HG03354 (cell line): ENCODE data around the gene PRKAG1.
"Not testable (repeated sequence)": the region's sequence is repeated elsewhere in the genome, so short reads cannot be mapped to it uniquely, and the experiment has no call there.

ENCODE experiments used
- ATAC-seq: cut with Tn5 transposase; IDR thresholded peaks from one replicate; pipeline ENCODE4 v1.9.1; 2021; ENCODE audit warnings: mild to moderate bottlenecking; ENCODE audit not compliant: unreplicated experiment, poor library complexity, severe bottlenecking

Gene PRKAG1

DNA sequence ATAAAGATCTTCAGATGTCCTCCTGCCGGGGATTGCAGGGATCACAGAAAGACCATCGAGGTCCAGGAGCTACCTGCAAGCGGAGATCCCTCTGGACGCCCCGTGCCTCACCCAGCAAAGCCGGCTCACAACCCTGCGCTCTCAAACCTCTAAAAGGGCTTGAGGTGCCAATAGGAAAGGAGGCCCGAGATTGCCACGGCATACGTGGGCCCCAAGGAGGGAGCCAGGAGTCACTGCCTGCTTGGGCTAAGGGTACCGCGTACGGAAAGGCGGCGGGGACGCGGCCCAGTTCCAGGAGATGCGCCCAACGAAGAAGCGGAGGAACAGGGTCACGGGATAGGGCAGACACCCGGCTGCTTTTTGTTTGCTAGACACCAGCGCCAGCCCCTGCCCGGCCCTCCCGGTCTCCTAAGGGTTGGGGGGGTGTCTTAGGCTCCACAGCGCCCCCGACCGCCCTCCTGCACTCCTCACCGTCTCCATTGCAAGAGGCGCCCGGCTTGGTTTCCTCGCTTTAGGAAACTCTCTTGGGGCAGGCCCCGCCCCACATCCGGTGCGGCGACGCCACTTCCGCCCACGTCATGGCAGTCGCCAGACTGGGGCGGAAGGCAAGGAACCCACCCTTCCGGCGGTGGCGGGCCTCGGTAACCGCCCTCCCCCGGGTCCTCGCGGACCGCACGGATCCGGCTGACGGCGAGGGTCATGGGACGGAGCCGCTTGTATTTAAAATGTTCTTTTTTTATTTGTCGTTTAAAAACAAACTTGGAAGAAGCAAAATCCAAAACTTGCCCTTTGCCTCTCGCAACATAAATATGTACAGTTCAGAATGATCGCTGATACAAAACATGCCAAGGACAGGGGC, at the start of gene PRKAG1:
PRKAG1 (minus strand) TSS at position 516 of the 859 bp plus-strand sequence; CDS start at position 480, 36 bp downstream.
- peak; percentile 91 for ATAC-seq

- no peak for ATAC-seq
These were observed 47.5 kb upstream of the PRKAG1 start for GRCh38 chr12:49066120-49066519.

GRCh38 chr12:49064767-49065152, 46.2 kb upstream of the PRKAG1 start:
- ATAC-seq = no peak

- not testable (repeated sequence) for ATAC-seq
These were observed 43.3 kb upstream of the PRKAG1 start for GRCh38 chr12:49061916-49062315.

DNA sequence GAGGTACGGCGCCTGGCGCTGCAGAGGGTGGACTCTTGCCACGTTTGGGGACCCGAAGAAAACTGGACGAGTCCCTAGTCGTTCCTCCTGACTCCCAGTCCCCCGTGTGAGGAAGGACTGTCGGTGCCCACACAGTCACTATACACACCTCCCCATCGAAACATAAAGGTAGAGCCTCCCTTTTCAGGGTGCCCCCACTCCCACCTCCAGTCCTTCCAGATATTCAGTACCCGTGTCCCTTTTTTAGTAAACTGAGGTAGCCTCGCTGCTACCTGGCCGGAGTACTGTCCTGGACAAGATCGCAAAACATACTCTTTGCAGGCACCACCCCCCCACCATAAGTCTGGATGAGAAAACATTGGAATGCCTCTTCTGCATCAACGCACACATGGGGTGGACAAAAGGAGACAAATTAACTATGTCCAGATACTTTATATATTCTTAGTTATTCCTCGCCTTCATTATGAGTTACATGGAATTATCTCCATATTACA, 42.6 kb upstream of the PRKAG1 start:
- ATAC-seq = no peak

DNA sequence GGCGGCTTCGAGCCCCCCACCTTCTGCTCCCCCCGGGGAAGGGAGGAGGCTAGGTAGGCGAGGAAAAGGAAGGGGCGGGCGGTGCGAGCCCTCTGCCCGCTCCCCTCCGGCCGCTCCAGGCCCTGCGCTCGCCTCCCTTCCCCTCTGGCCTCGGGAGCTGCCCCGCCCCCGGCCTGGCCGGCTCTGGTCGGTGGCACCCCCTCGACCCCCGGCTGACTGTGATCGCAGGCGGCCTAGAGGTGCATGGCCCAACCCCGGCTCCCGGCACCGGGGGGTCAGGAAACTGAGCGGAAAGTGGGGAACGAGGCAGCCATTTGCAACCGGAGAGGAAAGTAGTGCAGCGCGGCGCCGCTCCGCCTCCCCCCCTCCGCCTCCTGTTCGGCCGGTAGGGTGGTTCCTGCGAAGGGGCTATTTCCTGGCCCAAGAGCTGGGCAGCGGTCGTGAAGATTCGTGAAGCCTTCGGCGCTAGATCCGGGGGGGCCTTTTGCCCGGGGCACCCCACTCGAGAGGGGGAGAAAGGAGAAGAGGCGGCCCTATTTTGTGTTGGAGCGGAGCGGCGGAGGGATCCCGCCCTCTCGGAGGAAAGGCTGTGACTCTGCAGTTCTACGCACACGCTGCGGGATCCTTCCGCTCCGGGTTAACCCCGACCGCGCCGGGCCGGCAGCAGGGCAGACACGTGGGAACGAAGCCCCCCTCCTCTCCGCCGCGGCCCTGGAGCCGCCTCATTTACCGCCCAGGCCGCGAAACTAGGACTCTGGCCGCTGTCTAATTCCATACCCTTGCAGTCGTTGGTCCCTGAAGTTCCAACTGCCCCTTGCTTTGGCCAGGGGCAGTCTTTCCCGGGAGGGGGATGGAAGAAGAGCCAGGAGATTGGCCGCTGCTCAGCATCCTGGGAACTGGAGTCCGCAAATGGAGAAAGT, 41.9 kb upstream of the PRKAG1 start, which contains the start of gene KMT2D:
KMT2D (minus strand) TSS at position 558 of the 920 bp plus-strand sequence. CDS start 5,470 bp downstream, outside the sequence.
- peak; percentile 60 for ATAC-seq

DNA sequence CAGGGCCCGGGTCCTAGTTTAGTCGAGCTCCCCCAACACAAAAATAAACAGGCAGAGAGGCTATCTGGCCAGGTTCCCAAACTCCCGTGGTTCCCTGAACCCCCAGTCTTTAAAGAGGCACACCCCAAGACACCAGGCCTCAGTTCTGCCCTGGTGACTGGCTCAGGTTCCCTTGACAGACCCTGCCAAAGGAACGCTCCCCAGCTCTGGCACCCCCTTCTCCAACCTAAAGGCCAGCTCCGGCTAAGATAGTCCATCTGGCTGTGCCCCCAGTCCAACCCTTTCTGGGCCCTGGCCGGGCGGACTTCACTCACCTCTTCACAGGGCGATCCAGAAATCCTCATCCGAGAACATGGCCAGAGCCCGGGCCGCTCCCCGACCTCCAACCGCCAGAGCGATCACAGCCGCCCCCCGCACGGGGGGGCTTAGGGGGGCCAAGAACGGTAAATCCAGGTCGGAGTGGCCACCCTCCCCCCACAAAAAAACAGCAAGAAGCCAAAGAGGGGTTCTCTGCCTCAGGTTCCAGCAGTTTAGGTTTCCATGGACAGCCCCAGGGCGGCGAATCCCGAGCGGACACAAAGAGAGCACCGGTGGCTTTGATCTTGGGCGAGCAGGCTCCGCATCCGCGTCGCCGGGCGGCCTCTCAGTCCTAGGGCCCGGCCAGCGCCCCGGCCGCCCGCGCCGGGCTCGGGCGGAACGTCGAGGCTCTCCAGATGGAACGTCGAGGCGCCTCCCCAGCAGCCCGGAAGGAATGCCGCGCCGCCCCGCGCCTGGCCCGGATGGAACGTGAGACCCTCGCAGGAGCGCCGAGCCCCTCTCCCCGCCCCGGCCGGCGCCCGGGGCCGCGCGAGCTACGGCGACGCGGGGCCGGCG, 41.0 kb upstream of the PRKAG1 start:
- ATAC-seq = peak; percentile 23

GRCh38 chr12:49059045-49059298, 40.4 kb upstream of the PRKAG1 start:
- ATAC-seq = no peak

DNA sequence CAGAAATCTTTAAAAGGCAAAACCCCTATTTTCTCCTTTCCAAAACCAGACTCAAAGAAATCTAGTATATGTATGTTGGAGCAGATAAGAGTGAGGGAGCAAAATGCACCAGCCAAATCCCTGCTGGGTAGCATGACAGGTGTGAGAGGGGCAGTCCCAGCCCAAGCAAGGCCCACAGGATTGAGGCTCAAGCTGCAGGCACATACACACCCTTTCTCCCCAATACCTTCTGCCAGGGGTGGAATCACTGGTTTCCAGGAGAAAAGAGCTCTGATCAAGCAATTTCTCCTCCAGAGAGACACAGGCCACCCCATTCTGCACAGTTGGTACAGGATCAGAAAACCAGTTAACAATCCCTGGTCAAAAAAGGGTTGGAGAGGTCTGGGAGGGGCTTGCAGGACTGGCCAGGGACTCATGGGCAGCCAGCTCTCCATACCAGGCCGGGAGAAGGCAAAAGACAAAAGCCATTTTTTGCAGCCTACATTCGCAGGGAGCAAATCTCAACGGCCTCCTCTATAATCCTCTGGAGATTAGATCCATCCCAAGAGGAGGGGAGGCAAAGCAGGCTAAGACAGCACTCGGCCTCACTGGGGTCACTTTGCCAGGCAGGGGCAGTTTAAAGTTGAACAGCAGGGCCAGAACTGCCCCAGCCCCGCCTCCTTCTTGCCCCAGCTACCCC, 39.9 kb upstream of the PRKAG1 start:
- ATAC-seq = no peak

- ATAC-seq = no peak
These were observed 39.3 kb upstream of the PRKAG1 start for GRCh38 chr12:49057888-49058287.

- ATAC-seq = peak; percentile 66
These were observed 37.6 kb upstream of the PRKAG1 start for GRCh38 chr12:49055978-49056754.

GRCh38 chr12:49055092-49055491, 36.5 kb upstream of the PRKAG1 start:
- ATAC-seq = no peak

DNA sequence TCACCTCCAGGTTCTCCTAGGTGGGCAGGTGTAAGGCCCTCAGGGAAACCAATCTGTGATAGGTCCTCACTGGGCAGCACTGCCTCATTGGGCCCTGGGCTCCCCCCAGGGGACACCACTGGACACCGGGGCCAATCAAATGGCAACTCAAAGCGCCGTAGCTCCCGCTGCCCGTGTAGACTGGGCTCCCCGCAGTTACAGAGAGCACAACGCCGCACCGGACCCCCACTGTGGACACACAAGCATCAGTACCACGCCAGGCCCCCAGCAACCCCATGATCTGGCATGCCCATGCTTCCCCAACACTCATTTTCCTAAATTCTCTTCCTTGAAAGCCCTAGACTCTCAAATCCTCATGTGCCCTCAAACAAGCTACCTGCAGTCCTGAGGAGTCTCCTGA, 35.9 kb upstream of the PRKAG1 start:
- ATAC-seq = no peak

DNA sequence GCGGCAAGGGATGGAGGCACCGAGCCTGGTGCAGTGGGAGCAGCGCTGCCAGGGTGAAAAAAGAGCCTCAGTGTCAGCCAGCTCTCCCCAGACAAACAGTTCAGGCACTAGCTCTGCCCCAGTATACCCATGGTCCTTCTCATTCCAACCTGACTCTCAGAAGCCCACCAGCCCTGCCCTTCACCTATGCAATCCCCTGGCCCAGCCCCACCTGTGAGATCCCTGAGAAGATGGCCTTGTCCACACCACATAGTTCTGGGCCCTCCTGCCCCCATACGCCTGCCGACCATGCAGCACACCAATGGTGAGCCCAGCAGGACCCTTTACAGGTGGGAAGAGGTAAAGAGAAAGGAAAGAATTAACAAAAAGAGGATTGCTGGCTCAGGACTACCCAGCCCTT, 35.5 kb upstream of the PRKAG1 start:
- no peak for ATAC-seq

DNA sequence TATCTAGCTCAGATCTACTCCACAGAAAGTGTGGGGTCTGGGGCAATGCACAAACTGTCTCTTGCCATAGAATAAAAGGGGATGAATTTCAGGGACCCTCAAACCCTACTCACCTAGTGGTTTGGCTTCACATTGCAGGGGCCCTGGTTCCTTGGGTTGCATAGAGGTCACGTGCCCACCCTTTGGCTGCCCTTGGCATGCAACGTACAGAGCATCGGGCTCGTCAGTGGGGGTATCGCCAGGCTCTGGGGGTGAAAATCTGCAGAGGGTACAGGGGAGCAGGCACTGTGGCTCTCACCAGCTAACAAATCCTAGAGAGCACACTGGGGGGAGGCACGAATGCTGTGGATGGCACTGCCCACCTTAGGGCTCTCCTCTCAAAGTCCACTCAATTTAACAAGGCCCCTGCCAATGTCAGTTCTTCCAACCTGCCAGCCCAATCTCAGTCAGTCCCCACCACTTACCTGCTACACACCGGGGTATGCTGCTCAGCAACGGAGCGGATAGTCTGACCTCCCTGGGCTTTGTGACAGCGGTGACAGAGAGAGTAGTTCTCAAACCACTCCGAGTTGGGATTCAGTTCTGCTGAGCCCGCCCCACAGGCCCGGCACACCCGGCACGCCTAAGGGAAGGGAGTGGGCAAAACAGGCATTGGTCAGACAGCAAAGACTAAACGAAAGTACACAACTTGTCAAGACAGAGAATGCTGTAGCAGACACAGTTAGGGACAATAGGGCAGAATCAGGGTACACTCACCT, 34.1 kb upstream of the PRKAG1 start:
- no peak for ATAC-seq

DNA sequence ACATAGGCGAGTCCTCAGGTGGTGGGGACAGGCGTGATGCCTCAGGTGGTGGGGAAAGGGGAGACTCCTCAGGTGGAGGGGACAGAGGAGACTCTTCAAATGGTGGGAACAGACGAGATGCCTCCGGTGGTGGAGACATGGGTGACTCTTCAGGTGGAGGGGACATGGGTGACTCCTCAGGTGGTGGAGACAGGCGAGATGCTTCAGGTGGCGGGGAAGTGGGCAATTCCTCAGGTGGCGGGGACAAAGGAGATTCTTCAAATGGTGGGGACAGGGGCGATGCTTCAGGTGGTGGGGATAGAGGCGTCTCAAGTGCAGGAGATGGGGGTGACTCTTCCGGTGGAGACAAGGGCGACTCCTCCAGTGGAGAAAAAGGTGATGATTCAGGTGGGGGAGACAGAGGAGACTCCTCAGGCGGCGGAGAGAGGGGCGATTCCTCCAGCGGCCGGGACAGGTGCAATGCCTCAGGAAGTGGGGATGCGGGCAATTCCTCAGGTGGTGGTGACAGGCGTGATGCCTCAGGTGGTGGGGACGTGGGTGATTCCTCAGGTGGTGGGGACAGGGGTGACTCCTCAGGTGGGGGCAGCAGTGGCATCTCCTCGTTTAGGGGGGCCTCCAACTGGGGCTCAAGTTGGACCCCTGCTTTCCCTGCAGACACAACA, 33.3 kb upstream of the PRKAG1 start:
- ATAC-seq = no peak

- no peak for ATAC-seq
These were observed 32.8 kb upstream of the PRKAG1 start for GRCh38 chr12:49051373-49051764.
